ENCODE data around the gene KDM3B. TPM values are rescaled to one million over a fixed set of nuclear protein-coding genes. Genes with fewer than 3 reads are reported as not detected.

The KDM3B gene
- total and polyA plus RNA-seq, 12 donors = 23.2 to 68.4 (median 49.4) TPM

GRCh38 chr5:138454121-138454520 lies 101.6 kb downstream of the KDM3B start:
- Histone ChIP-seq H3K4me3 (no peak overlapping the region), H3K36me3 (replicated peaks in 1 of 2) (no peaks in the 10 kb centered on the region), H3K27ac (no peak overlapping the region), H3K4me1 (replicated peaks in 1 of 2) (peaks cover 0 to 13% of the 10 kb centered on the region in 2 donors), H3K27me3 (no peaks in the 10 kb centered on the region), H3K9me3 (replicated peaks in 1 of 3) (no peaks in the 10 kb centered on the region)
- DNase-seq = no peak
- TF ChIP-seq POLR2A (IDR thresholded peaks at IDR 0.05) = no peak
- no peak for TF ChIP-seq CTCF (IDR thresholded peaks at IDR 0.05)
- 61 to 87% (median 69%) methylated on average over 4 to 8 of the region's 8 CpGs for WGBS, 4 donors
- intact Hi-C loops (cut with DNase I) = loop anchor here in 1 of 2 donors (2.0 to 5.0 kb wide), 2 partner anchors 51 to 93 kb away; no protein-coding TSS in a partner anchor

- no peak for DNase-seq
- intact Hi-C loops (cut with DNase I) = loop anchor here (2.0 to 5.0 kb wide), 3 partner anchors 47 to 87 kb away; partner anchors contain the start of gene ETF1 (in 1 of the 2)
These were observed 102.9 kb downstream of the KDM3B start for GRCh38 chr5:138455232-138455930.

GRCh38 chr5:138457531-138458275 lies 105.2 kb downstream of the KDM3B start:
- Histone ChIP-seq H3K4me3 (no peak overlapping the region), H3K27ac (no peak overlapping the region), H3K27me3 (no peaks in the 10 kb centered on the region), H3K36me3 (replicated peaks in 1 of 2) (no peaks in the 10 kb centered on the region), H3K9me3 (replicated peaks in 1 of 3) (no peaks in the 10 kb centered on the region), H3K4me1 (replicated peaks in 1 of 2) (peaks cover 0 to 9% of the 10 kb centered on the region in 2 donors)
- intact Hi-C loops (cut with DNase I) = loop anchor here in 1 of 2 donors (5.0 kb wide), 2 partner anchors 45 to 85 kb away; partner anchors contain the start of gene ETF1
- no peak for DNase-seq
- TF ChIP-seq POLR2A (IDR thresholded peaks at IDR 0.05) (no peak), CTCF (IDR thresholded peaks at IDR 0.05) (no peak)
- 67 to 75% (median 71%) methylated on average over 12 of the region's 12 CpGs for WGBS, 4 donors

More at GRCh38 chr5:138455232-138455930, 102.9 kb downstream of the KDM3B start:
- Histone ChIP-seq H3K4me3 (no peak overlapping the region), H3K27ac (no peak overlapping the region), H3K27me3 (no peaks in the 10 kb centered on the region), H3K4me1 (replicated peaks in 1 of 2) (peaks cover 0 to 9% of the 10 kb centered on the region in 2 donors), H3K36me3 (replicated peaks in 1 of 2) (no peaks in the 10 kb centered on the region), H3K9me3 (replicated peaks in 1 of 3) (no peaks in the 10 kb centered on the region)
- 81 to 87% (median 84%) methylated on average over 11 of the region's 11 CpGs for WGBS, 4 donors
- TF ChIP-seq CTCF (IDR thresholded peaks at IDR 0.05) (no peak), POLR2A (IDR thresholded peaks at IDR 0.05) (no peak)

GRCh38 chr5:138458384-138458783 lies 105.9 kb downstream of the KDM3B start:
- Histone ChIP-seq H3K27me3 (no peaks in the 10 kb centered on the region), H3K4me3 (no peak overlapping the region), H3K9me3 (replicated peaks in 1 of 3) (no peaks in the 10 kb centered on the region), H3K36me3 (replicated peaks in 1 of 2) (no peaks in the 10 kb centered on the region), H3K4me1 (replicated peaks in 1 of 2) (peaks cover 0 to 16% of the 10 kb centered on the region in 2 donors), H3K27ac (no peak overlapping the region)
- intact Hi-C loops (cut with DNase I) = loop anchor here in 1 of 2 donors (5.0 kb wide), 2 partner anchors 44 to 84 kb away; partner anchors contain the start of gene ETF1
- 32 to 50% (median 40%) methylated on average over 1 to 11 of the region's 11 CpGs for WGBS, 4 donors
- no peak for TF ChIP-seq CTCF (IDR thresholded peaks at IDR 0.05)
- no peak for TF ChIP-seq POLR2A (IDR thresholded peaks at IDR 0.05)
- no peak for DNase-seq

Data from adrenal gland (tissue), 12 donors.